Inflammatory macrophage treated with lipopolysaccharide for 4 hours (primary cell): ENCODE data around the gene AUTS2.

Source experiments
- DNase-seq: peaks from one replicate; pipeline ENCODE4 v3.0.0-alpha.2; 2020

The AUTS2 gene

DNA sequence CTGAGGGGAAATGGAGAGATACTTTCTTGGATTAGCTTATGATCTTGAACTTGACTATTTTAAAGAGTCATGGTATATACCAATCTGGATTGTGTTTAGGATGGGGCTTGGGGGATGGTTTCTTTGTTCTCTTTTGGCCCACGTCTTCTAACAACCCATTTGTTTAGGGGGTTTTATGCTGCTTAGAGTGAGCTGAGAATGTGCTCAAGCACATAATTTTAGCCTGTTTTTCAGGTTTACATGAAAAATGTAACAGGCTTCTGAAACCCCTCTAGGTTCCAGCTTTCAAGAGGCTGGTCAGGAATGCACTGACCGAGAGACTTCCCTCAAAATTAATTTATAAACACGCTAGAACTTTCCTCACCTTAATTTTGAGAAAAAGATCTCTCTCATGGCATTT lies 94.3 kb downstream of the AUTS2 start:
- DNase-seq = no peak

- no peak for DNase-seq
Measured at GRCh38 chr7:69693042-69693441, 94.8 kb downstream of the AUTS2 start.

DNA sequence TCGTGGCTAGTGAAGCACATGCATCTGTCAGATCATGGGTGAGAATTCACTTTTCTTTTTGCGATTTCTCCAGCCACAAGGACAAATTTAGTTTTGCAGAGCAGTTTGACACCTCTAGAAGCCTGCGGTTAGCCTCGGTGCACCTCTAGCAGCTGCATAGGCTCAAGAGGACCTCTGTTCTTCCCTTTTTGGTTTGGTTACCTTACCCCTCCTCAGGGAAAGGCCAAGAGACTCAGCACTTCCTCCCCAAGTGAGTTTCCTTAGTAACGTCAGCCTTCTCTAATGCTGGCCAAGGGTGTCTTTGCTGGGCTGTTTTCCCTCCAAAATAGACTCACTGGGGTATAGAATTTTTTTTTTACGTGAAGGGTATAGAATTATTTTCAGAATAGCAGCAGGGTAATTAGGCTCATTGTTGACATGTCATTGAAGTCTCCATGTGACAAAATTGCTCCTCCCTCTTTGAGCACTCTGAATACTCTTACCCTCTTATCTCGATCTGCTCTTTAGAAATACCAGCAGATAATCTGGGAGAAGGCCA lies 97.8 kb downstream of the AUTS2 start:
- no peak for DNase-seq

DNA sequence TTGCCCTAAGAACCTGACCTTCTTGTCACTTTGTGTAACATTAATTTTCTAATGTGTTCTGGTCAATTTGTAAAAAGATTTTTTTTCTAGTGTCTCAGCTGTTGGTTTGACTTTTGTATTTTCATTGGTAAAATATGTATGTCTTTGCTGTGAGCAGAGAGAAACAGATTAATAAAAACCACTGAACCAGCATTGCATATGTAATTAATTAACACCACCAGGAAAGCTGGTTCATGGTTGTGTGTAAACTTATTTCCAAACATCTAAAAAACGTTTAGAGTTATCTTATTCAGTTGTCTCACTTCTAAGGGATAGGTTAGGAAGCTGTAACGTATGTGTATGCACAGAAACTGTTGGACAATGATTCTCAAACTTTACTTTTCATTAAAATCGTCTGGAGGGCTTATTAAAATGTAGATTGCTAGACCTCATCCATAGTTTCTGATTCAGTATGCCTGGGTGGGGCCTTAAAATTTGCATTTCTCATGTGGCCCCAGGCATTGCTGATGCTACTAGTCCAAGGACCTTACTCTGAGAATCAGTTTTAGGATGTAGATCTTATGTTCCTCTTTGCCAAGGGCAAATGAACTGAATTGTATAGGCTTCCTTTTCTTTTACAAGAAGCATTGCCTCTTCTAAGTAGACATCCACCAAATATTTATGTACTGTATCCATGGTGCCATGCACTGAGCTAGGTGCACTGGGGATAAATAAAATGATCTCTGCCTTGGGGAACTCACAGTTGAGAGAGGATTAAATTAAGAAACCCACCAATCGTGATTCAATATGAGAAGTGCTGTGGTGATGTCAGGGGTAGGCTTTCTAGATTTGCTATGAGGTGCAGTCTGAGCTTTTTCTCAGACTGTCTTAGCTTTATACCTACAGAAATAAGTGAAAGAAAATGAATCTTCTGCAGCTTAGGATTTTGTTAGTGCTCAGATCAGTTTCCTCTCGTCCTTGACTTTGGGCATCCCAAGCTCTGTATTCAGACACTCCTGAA lies 98.7 kb downstream of the AUTS2 start:
- no peak for DNase-seq

DNA sequence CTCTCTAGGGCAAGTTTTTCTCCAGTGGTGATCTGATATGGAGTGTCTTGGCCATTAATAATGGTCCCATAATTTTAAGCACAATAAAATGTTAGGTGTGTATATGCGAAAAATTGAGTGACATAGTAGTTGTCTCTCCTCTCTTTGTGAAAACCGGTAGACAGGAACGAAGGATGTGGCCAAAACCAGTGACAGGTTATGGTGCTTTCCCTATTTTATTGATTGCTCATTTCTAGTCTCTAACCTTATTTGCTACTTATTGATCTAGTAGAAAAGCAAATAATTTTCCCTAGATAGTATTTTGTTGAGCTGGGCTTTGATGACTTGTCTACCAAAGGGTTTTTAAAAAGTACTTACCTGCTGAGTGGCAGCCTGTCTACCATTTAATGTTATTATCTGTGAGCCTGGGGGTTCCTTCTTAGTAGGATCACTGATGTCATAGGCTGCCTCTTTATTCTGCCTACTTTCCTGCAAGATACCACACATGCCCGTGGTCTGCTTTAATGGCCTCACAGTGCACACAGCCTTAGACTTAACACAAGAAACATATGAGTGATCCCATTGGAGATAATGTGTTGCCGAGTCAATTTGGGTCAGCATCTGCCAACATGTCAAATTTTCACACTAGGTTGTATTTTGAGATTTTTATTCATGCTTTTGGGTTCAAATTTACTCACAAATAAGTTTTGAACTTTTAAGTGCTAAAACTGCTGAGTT lies 100.0 kb downstream of the AUTS2 start:
- DNase-seq = no peak

DNA sequence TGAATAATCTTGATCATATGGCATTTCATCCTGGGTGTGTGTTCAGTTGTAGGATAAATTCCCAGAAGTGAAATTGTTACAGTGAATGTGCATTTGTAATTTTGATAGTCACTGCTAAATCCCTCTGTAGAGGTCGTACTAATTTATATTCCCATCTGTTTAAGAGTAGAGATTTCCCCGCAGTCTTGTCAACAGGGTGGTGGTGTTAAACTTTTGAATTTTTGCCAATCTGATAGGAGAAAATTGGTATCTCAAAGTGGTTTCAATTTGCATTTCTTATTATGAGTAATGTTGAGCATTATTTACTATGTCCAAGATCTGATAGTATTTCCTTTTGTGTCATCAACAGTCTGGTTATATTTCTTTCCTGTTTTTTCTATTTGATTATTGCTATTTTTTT lies 101.7 kb downstream of the AUTS2 start:
- no peak for DNase-seq

DNA sequence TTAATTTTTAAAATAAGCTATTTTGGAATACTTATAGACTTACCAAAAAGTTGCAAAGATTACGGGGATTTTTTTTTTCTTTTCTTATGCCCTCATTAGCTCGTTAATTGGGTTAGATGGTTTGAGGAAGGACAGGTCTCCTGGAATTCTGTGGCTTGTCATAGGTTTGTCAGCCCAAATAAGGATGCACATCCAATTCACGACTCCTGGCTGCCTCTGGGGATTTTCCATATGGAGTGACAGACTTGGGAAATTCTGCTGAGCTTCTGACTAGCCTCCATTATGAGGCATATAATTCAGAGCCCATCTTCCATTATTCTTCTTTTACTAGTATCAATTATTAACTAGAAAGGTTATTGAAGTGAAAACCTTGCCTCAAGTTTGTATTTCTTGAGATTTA lies 102.1 kb downstream of the AUTS2 start:
- no peak for DNase-seq

DNA sequence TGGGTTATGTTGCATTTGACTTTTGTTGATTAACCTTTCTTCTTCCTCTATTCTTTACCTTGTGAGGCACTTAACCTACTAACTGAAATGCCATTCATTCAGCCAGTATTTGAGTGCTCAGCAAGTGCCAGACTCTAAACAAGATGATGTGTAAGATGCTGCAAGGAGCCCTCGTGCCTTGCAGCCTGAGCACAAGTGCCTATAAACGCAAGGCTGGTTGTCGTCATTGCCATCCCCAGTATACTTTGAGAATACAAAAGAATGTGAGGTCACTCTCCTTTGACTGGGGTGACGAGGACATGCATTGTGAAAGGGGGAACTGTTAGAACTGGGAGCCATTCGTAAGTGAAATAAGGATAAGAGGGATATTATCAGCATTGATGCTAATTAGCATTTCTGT lies 103.0 kb downstream of the AUTS2 start:
- no peak for DNase-seq

DNA sequence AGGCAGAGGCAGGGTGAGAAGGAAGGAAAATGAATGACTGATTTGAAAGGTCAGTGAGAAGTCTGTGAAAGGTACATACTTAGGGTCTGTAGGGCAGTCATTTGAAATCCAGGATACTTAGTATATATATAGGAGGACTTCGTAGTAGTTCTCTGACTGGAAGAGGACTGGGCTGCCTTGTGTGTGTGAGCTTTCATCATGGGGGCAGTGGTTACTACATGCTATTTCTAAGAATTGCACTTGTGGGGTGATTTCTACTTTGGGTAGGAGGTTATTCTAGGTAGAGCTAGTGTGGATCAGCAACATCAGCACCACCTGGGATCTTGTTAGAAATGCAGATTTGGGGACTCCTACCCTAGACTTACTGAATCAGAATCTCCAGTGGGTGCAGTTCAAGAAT lies 104.1 kb downstream of the AUTS2 start:
- no peak for DNase-seq

GRCh38 chr7:69703099-69703498 lies 104.8 kb downstream of the AUTS2 start:
- DNase-seq = no peak

GRCh38 chr7:69706070-69706469 lies 107.8 kb downstream of the AUTS2 start:
- no peak for DNase-seq

- no peak for DNase-seq
Measured at GRCh38 chr7:69708857-69709256, 110.6 kb downstream of the AUTS2 start.

GRCh38 chr7:69710768-69711438 lies 112.6 kb downstream of the AUTS2 start:
- no peak for DNase-seq

DNA sequence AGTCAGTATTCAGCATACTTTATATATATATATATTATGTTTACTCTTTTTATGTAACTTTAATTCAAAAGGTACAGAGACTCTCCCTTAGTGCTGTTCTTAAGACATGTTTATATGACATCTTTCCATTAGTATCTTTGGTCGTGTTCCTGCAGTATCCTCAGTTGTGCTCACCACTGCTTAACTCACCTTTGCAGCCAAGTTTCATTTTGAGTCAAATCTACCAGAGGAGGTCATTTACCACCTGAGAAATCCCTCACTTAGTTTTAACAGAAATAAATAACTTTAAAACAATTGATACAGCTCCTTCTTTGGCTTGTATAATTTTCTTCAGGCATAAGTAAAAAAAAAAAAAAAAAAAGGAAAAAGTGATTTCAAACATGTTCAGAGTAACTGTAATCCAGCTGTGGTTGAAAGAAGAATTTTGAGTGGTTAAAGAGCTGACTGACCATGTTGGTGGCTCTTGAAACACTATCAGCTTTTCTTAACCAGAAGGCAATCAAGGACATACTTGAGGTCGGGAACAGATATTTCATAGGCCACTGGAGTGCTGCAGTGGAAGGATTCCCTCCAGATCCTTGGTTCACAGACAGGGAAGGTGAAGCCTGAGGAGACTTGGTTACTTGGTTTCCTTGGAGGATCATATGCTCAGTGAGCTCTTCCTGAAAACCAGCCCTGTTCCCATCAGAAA lies 116.8 kb downstream of the AUTS2 start:
- DNase-seq = no peak

GRCh38 chr7:69717221-69717620 lies 118.9 kb downstream of the AUTS2 start:
- DNase-seq = no peak

GRCh38 chr7:69719717-69720116 lies 121.4 kb downstream of the AUTS2 start:
- no peak for DNase-seq

DNA sequence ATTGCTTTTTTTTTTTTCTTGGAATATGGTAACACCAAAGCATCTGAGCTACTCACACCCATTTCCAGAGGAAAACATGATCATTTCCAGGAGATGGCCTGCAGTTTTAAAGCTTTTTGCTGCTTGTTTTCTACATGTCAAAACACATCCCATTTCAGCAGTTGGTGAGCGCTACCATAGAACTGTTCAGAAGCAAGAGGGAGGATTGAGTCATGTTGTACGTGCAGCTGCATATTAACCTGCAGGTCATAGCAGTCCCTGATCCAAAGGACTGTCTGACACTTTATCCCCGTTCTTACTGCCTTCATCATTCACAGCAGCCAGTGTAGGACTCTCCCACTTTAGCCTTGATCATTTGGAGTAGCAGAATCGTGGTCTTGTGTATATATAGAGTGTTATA lies 124.6 kb downstream of the AUTS2 start:
- DNase-seq = no peak

DNA sequence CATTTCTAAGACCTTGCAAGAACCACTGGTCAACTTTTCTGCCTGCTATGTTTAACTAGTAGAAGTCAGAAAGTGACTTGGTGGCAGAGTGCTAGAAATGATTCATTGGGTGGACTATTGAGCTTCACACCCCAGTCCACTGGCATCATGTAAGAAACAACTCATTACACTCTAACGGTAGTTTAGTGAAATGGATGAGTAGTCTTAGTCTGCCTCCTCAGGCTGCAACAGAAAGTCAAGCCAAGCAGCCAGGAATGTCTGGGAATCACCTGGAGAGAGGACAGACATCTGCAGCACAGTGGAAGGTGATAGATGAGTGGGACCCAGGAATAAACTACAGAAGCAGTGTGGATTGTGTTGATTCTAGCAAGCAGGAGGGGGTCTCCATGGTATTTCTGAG lies 125.4 kb downstream of the AUTS2 start:
- DNase-seq = no peak

DNA sequence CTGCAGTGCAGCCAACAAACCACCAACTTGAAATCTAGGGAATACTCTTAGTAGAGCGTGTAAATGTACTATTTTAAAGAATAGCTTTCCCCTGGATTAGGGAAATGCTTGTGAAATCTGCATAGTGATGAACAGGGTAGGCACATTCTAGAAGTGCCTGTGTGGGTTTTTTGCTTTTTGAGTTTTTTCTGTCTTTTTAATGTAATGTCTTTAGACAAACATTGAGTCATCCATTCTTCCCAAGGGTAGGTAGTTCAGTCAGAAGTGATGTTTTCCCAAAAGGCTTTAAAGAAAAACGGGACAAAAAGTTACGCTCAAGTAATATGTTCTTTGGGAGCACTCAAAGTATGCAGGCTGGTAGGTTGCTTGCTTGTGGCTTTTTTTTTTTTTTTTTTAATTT lies 130.0 kb downstream of the AUTS2 start:
- no peak for DNase-seq

DNA sequence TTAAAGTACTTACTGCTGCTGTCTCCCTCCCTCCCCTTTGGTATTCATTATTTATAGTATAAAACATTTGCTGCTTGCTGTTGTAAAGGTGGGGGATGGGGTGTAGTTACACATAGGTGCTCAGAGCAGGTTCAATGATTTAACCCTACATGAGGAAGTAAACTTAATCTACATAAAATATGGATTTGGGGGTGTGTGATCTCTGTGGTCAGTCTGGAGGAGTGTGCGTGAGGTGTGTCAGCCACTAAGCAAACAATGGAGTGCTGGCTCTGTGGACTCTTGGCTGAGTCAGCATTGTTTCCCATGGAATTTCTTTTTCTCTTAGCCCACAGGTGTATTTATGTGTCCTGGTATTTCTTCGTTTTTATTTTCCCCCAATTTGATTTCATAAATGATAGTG lies 133.9 kb downstream of the AUTS2 start:
- no peak for DNase-seq

DNA sequence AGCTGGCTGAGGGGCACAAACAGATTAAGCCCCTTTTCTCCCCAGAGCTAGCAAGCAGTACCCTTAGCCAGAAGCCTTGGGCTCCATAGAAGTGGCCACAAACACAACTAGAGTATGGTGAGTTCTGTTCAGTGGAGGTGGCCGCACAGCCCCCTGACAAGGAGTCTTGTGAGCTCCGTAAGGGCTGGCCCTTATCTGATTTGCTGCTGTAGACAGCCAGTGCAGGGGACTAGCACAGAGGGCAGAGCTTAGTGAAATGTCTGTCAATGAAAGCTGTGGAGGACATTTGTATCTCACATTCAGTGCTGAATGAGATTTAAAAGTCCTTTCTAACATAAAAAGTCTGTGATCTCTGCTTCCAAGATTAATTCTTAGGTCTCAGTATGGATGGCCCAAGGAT lies 137.3 kb downstream of the AUTS2 start:
- no peak for DNase-seq

GRCh38 chr7:69736126-69736810 lies 138.0 kb downstream of the AUTS2 start:
- DNase-seq = no peak
